Measurements from ENCODE around the gene TBC1D23. TPM values are rescaled to one million over a fixed set of nuclear protein-coding genes. Genes with fewer than 3 reads are reported as not detected.

Gene TBC1D23
- polyA plus RNA-seq, 1 of the 3 experiments (the other 2 are of a cell fraction) = 6.7 TPM

DNA sequence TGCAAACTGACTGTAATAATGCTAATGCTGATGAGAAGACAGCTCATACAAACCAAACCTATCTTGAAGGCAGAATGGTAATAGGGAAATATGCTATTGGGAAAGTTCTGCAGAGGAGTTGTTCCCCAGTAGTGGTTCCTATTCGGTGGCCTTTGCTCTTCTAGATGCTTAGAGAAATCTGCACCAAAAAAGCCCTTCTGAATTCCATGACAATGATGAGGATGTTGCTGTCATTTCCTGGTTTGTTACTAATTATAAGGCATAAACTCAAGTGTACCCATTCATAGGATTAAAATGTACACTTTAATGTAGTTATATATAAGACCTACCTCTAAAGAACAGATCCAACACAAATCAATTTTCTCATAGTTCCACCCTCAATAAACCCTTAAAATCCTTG is 110.0 kb downstream of the TBC1D23 start:
- no peak overlapping the region for H2AFZ ChIP-seq (ENCODE audit: low read depth)
- no peak for TF ChIP-seq FOSL2 (IDR thresholded peaks at IDR 0.05; ENCODE audit: borderline replicate concordance, low read depth)
- TF ChIP-seq RFX5 (IDR thresholded peaks at IDR 0.05; ENCODE audit: low read length) = no peak
- peaks cover 78 to 89% of the 10 kb centered on the region in 2 experiments for H3K36me3 ChIP-seq (replicated peaks in 1 of 2; ENCODE audit: control insufficient read depth in 1 of 2, insufficient read depth in 2 of 2, low read length in 1 of 2)
- no peaks in the 10 kb centered on the region for H3K9me3 ChIP-seq
- no peak overlapping the region for H3K27ac ChIP-seq (ENCODE audit: low read depth in 2 of 2, low read length in 1 of 2)
- H3K4me2 ChIP-seq = no peak overlapping the region
- no peaks in the 10 kb centered on the region for H3K9me2 ChIP-seq
- H3K4me1 ChIP-seq (ENCODE audit: control insufficient read depth in 1 of 2, insufficient read depth in 2 of 2, low read depth in 1 of 2, low read length in 1 of 2) = no peaks in the 10 kb centered on the region
- no peak overlapping the region for H3K9ac ChIP-seq
- peaks cover 14% of the 10 kb centered on the region for H3F3A ChIP-seq (replicated peaks; ENCODE audit: insufficient read depth)
- ChIA-PET POLR2A (no interaction called here), CTCF (no interaction called here)
- 92% methylated on average over 1 of the region's 1 CpG for WGBS (ENCODE audit: low lambda C conversion rate)
- H3K79me2 ChIP-seq (ENCODE audit: insufficient read depth) = peaks cover 2% of the 10 kb centered on the region; the same call in 1 of the 2 replicates
- H3K27me3 ChIP-seq (ENCODE audit: insufficient read depth) = no peaks in the 10 kb centered on the region
- H4K20me1 ChIP-seq (ENCODE audit: insufficient read depth) = no peaks in the 10 kb centered on the region
- no peak for DNase-seq
- H3K4me3 ChIP-seq (ENCODE audit: low read depth in 2 of 2, low read length in 1 of 2) = no peak overlapping the region

DNA sequence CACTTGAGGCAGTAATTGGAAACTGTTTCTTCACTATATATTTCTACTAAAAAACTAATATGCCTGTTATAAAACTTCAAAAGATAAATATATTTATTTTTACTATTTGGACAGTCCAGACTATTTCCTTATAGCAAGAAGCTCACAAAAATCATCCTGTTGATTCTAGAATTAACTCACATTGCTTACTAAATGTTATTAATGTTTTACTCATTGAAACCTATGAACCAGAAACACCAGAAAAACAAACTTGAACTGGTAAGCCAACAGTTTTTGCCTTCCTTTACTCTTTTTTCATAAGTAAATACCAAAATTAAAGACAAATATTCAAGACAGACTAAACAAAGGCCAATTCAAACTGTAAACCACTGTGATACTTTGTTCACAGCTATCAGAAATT is 113.7 kb downstream of the TBC1D23 start:
- peaks cover 11% of the 10 kb centered on the region; the same call in 1 of the 2 replicates for H3K79me2 ChIP-seq (ENCODE audit: insufficient read depth)
- H3K27me3 ChIP-seq (ENCODE audit: insufficient read depth) = no peaks in the 10 kb centered on the region
- CTCF ChIA-PET = interaction anchor here (1.4 kb wide), 2 partner anchors 10 kb away, joined by 3 to 4 read pairs; no protein-coding TSS in a partner anchor
- no peaks in the 10 kb centered on the region for H4K20me1 ChIP-seq (ENCODE audit: insufficient read depth)
- peaks cover 9% of the 10 kb centered on the region for H3F3A ChIP-seq (replicated peaks; ENCODE audit: insufficient read depth)
- H3K9me2 ChIP-seq = no peaks in the 10 kb centered on the region
- TF ChIP-seq IRF3 (IDR thresholded peaks at IDR 0.05; ENCODE audit: low read depth, low read length) = no peak
- TF ChIP-seq ELF1 (IDR thresholded peaks at IDR 0.05) = no peak
- TF ChIP-seq FOXM1 (IDR thresholded peaks at IDR 0.05; ENCODE audit: low read depth) = no peak
- no peak for TF ChIP-seq FOSL2 (IDR thresholded peaks at IDR 0.05; ENCODE audit: borderline replicate concordance, low read depth)
- no peak for TF ChIP-seq PBX3 (IDR thresholded peaks at IDR 0.05)
- TF ChIP-seq RFX5 (IDR thresholded peaks at IDR 0.05; ENCODE audit: low read length) = no peak
- no peak for TF ChIP-seq SMC3 (IDR thresholded peaks at IDR 0.05; ENCODE audit: low read depth, low read length)
- no peak for TF ChIP-seq SIN3A (IDR thresholded peaks at IDR 0.05; ENCODE audit: borderline replicate concordance, low read depth, low read length)
- no peak for TF ChIP-seq MXI1 (IDR thresholded peaks at IDR 0.05; ENCODE audit: low read depth, low read length)
- TF ChIP-seq RXRA (IDR thresholded peaks at IDR 0.05; ENCODE audit: borderline replicate concordance, low read depth) = no peak
- no peak for TF ChIP-seq GATA2 (CRISPR knock-in tag; IDR thresholded peaks at IDR 0.05)
- TF ChIP-seq EP300 (IDR thresholded peaks at IDR 0.05; ENCODE audit: borderline replicate concordance in 1 of 2, low read depth in 1 of 2, low read length in 1 of 2) = no peak
- TF ChIP-seq CHD2 (IDR thresholded peaks at IDR 0.05; ENCODE audit: low read length, partially characterized antibody) = no peak
- no peak for TF ChIP-seq NRF1 (IDR thresholded peaks at IDR 0.05; ENCODE audit: low read depth, low read length)
- no peak for TF ChIP-seq TAF1 (IDR thresholded peaks at IDR 0.05; ENCODE audit: borderline replicate concordance, low read depth, low read length)
- TF ChIP-seq, protein P1, sequence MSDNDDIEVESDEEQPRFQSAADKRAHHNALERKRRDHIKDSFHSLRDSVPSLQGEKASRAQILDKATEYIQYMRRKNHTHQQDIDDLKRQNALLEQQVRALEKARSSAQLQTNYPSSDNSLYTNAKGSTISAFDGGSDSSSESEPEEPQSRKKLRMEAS (IDR thresholded peaks at IDR 0.05; ENCODE audit: low read depth) = no peak
- TF ChIP-seq RCOR1 (IDR thresholded peaks at IDR 0.05; ENCODE audit: low read length) = no peak
- TF ChIP-seq TCF12 (IDR thresholded peaks at IDR 0.05) = no peak
- no peak for TF ChIP-seq USF1 (IDR thresholded peaks at IDR 0.05; ENCODE audit: borderline replicate concordance, low read depth)
- TF ChIP-seq GABPA (IDR thresholded peaks at IDR 0.05; ENCODE audit: low read depth) = no peak
- peaks cover 77 to 81% of the 10 kb centered on the region in 2 experiments for H3K36me3 ChIP-seq (replicated peaks in 1 of 2; ENCODE audit: control insufficient read depth in 1 of 2, insufficient read depth in 2 of 2, low read length in 1 of 2)
- H3K27ac ChIP-seq (ENCODE audit: low read depth in 2 of 2, low read length in 1 of 2) = no peak overlapping the region
- POLR2A ChIA-PET = no interaction called here
- no peak overlapping the region for H3K4me2 ChIP-seq
- no peak overlapping the region for H3K9ac ChIP-seq
- DNase-seq = no peak
- H3K9me3 ChIP-seq = no peaks in the 10 kb centered on the region
- no peak overlapping the region for H2AFZ ChIP-seq (ENCODE audit: low read depth)
- H3K4me1 ChIP-seq (ENCODE audit: control insufficient read depth in 1 of 2, insufficient read depth in 2 of 2, low read depth in 1 of 2, low read length in 1 of 2) = no peaks in the 10 kb centered on the region
- H3K4me3 ChIP-seq (ENCODE audit: low read depth in 2 of 2, low read length in 1 of 2) = no peak overlapping the region
